HG03159 (cell line): Measurements from ENCODE around the gene ACOT9.
A peak's percentile ranks its signal among the peaks of the same experiment; 100 is the strongest.
"Not testable (repeated sequence)": the region's sequence is repeated elsewhere in the genome, so short reads cannot be mapped to it uniquely, and the experiment has no call there.

Source experiments
- ATAC-seq: cut with Tn5 transposase; IDR thresholded peaks from one replicate; pipeline ENCODE4 v1.9.1; 2021; ENCODE audit warnings: mild to moderate bottlenecking, moderate library complexity; ENCODE audit not compliant: unreplicated experiment

The ACOT9 gene

DNA sequence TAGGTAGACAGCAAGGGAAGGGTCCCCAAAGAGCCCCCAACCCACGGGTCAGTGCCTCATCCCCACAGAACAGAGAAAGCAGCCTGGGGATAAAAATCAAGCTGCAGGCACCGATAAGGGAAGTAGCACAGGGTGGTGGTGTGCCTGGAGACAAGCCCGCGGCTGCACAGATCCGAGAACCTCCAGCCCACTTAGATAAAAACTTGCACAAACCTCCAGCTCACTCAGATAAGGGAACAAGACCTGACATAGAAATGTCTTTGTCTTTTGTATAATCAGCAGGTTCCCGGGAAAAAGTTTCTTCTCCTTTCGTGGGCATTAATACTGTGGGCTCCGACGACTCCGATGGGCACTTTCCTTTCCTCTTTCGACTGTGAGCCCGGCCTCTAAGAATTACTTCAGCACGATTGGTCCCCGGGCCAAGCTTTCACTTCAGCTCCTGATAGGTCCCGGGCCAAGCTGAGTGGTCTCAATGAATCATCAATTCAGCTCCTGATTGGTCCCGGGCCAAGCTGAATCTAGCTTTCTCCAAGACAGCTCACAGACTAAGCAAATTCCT lies 43.4 kb downstream of the ACOT9 start:
- peak; percentile 77 for ATAC-seq

DNA sequence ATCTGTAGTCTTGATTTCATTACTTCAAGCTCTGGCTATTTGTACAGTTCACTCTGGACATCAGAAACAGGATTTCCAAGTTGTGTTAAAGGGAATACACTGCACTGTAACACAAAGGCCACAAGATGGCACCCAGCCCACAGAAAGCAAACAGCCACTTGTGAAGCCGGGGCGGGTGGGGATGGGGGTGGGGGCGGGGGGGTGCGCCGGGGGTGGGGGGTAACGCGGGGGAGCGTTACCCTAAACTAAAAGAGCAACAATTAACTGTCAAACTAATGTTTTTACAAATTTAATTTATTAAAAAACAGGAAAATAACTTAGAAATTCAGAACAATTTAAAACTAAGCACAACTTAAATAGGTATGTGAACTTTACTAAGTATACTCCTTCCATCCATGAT lies 48.5 kb downstream of the ACOT9 start:
- peak; percentile 81 for ATAC-seq

DNA sequence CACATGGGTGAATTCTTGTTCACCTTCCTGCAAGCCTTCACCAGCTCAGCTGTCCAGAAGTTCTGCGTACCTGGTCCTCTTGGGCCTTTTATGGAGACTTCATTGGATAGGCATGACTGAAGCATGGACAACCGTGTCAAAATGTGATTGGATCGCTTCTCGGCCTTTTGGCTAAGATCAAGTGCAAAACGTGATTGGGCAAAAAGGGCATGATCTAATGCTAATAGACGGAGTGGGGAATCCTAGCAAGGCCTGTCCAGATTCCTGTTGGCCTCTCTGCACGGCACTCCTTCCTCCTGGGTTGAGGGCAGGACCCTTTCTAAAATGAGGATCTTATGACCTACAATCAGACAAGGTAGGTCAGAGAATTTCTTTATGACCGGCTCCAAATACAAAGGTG lies 50.9 kb downstream of the ACOT9 start:
- ATAC-seq: no peak

DNA sequence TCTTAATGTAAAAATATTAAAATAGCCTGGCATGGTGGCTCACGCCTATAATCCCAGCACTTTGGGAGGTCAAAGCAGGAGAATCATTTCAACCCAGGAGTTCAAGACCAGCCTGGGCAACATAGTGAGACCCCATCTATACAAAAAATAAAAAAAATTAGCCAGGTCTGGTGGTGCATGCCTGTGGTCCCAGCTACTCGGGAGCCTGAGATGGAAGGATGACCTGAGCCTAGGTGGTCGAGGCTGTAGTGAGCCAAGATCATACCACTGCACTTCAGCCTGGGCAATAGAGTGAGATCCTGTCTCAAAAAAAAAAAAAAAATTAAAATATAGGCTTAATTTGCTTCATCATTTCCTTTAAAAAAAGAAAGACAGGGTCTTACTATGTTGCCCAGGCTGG lies 66.6 kb downstream of the ACOT9 start:
- ATAC-seq: not testable (repeated sequence)

DNA sequence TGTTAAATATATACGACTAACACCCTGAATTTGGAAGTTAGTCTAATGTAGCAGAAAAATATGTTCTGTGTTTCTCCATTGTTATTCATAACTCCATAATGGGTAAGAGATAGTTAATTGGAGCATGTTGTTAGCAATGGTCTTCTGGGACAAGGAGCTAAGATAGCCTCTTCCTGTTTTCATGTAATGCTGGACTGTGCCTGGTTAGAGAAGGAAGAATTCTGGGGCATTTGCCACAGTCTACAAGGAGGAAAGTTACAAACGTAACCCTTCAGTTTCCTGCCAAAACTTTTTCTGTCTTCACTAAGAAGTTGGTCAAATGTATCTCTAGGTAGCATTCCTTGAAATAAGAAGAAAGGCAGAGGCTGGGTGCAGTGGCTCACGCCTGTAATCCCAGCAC lies 70.0 kb downstream of the ACOT9 start:
- ATAC-seq: no peak

DNA sequence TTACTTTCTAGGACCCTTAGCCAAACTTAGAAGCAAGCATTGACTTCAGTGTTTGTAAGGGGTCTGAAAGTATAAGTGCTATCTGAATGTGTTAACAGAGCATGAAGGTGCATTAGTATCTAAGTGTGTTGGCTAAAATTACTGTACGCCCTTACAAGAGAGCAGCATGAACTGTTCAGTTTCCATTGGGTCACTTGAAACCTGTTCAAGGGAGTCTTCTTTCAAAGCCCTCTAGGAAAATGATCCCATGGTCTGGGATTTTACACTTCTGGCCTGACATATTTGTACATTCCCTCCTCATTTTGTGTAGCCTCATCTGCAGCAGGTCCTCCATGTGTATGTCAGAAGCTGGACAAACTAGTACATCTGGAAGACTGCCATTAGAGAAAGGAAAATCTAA lies 72.5 kb downstream of the ACOT9 start:
- ATAC-seq: no peak

DNA sequence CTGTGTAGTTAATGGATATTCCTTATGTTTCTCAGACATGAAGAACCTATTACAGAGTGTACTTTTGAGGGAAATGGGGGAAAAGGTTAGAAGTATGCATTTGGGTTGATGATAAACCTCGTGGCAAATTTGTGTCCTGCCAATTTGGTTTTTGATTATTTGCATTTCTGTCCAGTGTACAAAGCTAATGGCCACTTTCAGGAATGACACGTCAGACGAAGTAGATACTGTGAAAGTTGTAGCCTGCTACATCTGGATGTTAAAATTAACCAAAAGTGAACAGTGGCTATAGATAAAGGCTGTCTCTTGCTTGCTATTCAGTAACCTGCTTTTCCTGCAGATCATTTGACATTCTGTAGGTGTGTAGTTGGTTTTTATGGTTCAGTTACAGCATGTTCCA lies 74.7 kb downstream of the ACOT9 start:
- peak; percentile 33 for ATAC-seq

DNA sequence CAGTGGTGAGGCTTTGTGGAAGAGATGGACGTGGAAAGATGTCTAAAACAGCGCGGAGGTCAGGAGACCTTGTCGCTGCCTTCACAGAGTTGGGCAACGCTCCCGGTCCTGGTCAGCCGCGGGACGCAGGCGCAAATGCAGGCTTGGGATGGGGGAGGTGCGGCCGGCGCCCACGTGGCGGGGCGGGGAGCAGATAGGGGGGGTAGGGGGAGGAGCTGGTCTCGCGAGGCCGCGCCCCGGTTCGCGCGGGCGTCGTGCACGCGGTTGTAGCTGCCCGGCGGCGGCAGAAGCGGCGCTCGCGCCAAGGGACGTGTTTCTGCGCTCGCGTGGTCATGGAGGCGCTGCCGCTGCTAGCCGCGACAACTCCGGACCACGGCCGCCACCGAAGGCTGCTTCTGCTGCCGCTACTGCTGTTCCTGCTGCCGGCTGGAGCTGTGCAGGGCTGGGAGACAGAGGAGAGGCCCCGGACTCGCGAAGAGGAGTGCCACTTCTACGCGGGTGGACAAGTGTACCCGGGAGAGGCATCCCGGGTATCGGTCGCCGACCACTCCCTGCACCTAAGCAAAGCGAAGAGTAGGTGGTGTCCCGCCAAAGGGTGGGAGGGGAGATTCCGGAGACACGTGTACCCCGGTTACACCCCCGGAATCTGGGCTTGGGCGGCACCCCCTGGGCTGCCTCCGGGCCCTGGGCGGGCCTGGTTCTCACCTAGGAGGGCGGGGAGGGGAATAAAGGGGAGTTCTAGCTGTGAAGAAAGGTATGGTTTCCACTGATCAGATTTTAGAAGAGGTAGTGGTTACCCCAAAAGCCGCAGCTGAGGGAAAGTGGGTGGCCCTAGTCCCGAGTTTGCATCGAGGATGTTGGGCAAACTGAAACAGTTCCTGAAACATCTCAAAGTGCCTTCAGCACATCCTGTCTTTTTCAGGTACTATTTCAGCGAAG lies 75.6 kb downstream of the ACOT9 start, which contains the start of gene PRDX4:
TSS of gene PRDX4 (plus strand) at position 255 of the 939 bp plus-strand sequence. CDS start at position 333, 78 bp downstream.
- peak; percentile 56 for ATAC-seq

DNA sequence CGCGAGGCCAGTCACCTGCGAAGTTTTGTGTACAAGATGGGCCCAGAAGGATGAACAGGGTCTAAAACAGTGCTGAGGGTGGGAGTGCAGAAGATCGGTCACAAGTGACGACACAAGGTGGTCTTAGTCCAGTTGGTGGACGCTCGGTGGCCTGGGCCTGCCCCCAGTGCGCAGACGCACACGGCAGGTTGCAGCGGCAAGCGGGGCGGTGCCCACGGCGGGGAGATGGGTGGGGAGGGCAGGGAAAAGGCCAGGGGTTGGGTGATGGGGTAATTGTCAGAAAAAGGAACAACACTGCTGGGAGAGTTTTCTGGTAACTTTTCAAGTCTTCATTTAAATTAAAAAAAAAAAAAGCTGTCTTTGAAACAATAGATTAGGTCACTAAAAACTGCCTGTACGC lies 76.8 kb downstream of the ACOT9 start:
- no peak for ATAC-seq

DNA sequence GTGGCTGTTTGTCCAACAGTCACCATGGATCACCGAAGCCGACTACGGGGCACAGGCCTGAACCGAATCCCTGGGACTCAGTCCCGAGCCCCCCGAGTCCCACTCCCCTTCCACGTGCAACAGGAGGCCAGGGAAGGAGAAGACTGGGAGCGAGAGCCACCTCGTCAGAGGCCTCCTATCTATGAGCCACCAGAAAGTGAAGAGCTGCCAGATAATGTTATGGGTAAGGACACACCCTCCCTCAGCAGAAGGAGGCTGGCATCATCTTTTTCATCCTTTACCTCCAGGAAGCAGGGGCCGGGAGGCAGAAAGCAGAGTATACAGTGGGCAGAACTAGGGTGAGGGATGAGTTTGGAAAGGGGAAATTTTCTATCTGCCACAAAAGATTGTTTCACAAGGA lies 78.6 kb downstream of the ACOT9 start:
- ATAC-seq: no peak

DNA sequence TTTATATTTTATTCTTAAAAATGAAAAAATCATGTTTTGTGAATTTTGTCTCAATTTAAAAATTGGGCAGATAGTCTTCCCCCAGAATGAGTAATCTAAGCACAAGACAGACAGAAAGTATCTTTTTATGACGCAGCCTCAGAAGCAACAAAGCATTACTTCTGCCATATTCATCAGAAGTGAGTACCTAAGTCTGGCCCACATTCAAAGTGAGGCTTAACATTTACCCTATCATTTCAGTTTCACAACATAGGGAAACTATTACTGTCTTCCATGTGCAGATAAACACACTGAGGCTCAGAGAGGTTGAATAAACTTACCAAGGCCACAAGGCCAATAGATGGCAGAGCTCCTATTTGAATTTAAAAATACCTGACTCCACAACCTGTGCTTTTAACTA lies 80.2 kb downstream of the ACOT9 start:
- peak; percentile 56 for ATAC-seq

DNA sequence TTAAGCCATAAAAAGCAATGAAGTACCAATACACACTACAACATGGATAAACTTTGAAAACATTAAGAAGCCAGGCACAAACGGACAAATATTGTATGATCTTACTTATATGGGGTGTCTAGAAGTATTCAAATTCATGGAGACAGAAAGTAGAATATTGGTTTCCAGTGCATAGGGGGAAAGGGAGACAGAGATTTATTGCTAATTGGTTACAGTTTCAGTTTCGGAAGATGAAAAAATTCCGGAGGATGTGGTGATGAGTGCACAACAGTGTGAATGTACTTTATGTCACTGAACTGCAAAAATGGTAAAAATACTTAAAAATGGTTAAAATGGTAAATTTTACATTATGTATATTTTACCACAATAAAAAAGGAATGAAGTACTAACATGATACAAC lies 80.9 kb downstream of the ACOT9 start:
- no peak for ATAC-seq

DNA sequence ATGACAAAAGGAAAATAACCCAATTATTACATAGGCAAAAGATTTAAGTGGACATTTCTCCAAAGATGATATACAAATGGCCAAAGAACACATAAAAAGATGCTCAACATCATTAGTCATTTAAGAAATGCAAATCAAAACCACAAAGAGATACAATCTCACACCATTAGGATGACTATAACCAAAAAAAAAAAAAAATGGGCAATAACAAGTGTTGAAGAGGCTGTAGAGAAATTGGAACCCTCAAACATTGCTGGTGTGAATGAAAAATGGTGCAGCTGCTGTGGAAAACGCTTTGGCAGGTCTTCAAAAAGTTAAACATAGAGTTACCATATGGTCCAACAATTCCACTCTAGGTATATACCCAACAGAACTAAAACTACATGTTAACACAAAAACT lies 81.4 kb downstream of the ACOT9 start:
- no peak for ATAC-seq

DNA sequence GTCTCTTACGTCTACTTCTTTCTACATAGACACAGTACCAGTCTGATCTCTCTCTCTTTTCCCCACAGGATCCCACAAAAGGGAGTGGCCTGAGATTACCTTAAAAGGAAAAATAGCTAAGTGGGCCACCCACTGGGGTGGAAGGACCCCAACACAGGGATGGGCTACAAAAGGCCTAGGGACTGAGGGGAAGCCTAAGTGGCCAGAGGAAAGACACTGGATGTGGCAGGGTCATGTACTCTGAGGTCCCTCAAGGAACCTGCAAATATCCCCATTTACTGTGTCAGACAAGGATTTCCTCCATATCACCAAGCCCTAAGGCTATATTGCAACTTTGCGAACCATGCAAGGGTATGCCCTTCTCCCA lies 82.3 kb downstream of the ACOT9 start:
- no peak for ATAC-seq

DNA sequence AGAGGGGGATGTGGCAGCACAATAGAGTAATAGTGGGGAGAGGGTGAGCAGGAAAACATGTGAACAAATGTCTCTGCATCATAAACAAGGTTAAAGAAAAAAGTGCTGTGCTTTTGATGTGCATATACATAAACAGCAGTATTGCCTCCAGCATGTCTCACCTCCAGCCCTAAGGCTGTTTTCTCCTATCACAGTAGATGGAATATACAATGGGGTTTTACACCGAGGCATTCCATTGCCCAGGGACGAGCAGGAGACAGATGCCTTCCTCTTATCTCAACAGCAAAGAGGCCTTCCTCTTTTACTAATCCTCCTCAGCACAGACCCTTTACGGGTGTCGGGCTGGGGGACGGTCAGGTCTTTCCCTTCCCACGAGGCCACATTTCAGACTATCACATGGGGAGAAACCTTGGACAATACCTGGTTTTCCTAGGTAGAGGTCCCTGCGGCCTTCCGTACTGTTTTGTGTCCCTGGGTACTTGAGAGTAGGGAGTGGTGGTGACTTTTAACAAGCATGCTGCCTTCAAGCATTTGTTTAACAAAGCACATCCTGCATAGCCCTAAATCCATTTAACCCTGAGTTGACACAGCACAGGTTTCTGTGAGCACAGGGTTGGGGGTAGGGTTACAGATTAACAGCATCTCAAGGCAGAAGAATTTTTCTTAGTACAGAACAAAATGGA lies 82.9 kb downstream of the ACOT9 start:
- ATAC-seq: not testable (repeated sequence)

DNA sequence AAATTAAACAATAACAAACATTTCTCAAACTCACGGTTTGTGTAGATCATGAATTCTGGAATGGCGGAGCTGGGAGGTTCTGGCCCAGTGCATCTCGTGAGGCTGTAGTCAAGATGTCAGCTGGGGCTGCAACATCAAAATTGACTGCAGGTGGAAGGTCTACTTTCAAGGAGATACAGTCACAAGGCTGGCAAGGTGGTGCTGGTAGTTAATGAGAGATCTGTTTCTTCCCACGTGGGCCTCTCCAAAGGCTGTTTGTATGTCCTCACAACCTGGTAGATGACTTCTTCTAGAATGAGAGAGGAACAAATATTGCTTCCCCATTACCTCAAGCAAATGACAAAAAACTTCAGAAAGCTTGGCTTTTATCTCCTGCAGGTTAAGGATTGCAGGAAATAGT lies 83.7 kb downstream of the ACOT9 start:
- ATAC-seq: no peak

DNA sequence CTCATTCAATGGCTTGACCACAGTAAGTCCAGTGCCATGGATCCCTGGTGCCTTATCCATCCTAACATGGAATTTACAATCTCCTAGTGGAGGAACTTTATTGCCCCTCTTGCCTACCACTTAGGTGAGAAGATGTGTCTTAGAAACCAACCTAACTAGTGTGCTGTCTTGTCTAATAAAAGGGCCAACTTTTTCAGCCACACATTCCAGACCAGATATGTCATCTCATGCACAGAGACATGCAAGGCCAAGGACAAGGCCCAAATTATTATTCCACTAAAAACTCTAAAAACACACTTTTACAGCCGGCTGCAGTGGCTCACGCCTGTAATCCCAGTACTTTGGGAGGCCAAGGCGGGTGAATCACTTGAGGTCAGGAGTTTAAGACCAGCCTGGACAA lies 86.4 kb downstream of the ACOT9 start:
- ATAC-seq: no peak

DNA sequence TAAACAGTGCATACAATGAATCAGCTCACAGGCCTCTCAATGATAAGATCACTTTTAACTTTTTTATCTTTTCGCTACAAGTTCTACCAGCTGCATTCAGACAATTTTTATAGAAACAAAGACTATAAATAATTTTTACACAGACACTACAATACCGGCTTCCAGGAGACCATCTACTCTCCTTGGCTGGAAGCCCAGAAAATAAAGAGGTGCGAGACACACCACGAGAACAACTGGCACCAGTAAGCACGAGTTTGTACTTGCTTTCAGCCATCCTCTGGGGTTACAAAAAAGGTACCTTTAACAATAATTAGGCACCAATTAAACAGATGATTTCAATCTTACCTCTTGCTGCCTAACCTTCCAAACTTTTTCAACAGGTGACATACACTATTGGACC lies 87.0 kb downstream of the ACOT9 start:
- ATAC-seq: no peak
